ENCODE results near the gene ETV3.

- no peak for TF ChIP-seq CTCF (IDR thresholded peaks at IDR 0.05)
- no peak for TF ChIP-seq POLR2AphosphoS5 (IDR thresholded peaks at IDR 0.05; ENCODE audit: low read depth, low read length)
- no peak for TF ChIP-seq TCF7L2 (IDR thresholded peaks at IDR 0.05; ENCODE audit: low read depth, low read length)
- TF ChIP-seq SIN3A (IDR thresholded peaks at IDR 0.05; ENCODE audit: borderline replicate concordance, insufficient read depth, low read depth, low read length) = no peak
Observed at GRCh38 chr1:157166590-157166989, 28.4 kb upstream of the ETV3 start.

Data from Panc1 (cell line).